HepG2 (cell line): Measurements from ENCODE around the gene LEPROT. TPM values are rescaled to one million over a fixed set of nuclear protein-coding genes. Genes with fewer than 3 reads are reported as not detected.

Experiments used
- ATAC-seq: fragments of 200-7000 bp; cut with Tn5 transposase; 3 replicates; pipeline ENCODE4 v1.9.1; 2020; ENCODE audit warnings: mild to moderate bottlenecking, moderate library complexity
- BruUV-seq: library from RNA; stranded (reverse); fragments of 400-500 nt; replicated peaks from 2 replicates; lab custom pipeline; 2021; lab: Mats Ljungman, UMichigan
- CTCF ChIA-PET: fragments of 300-600 bp; formaldehyde crosslinking; extraction: SDS; loops from one replicate; lab custom pipeline; 2021; ENCODE audit warnings: low total read pairs, inconsistent platforms, low intra/inter-chr PET ratio; lab: Yijun Ruan, JAX
- POLR2A ChIA-PET: fragments of 350-600 bp; sonication (Branson Sonifier 250); formaldehyde crosslinking; loops from one replicate; lab custom pipeline; 2020; ENCODE audit warnings: antibody characterized with exemption, inconsistent platforms; lab: Yijun Ruan, JAX
- DNase-seq: peaks from one replicate; pipeline ENCODE4 v3.0.0-alpha.2; 2015; ENCODE audit warnings: low spot score
- FAIRE-seq: peaks from 3 replicates; lab custom pipeline; 2011; peaks lifted over from hg19 to GRCh38; lab: Jason Lieb, UNC
- H2AFZ ChIP-seq: one replicate; pipeline ENCODE4 v1.6.1; 2011; ENCODE audit warnings: low read length, inconsistent platforms
- H3K27ac ChIP-seq: fragments of 300-600 bp; 3 replicates; pipeline ENCODE4 v1.8.0; 2011; ENCODE audit warnings: mixed run types, mild to moderate bottlenecking, mixed read lengths, low read length, inconsistent platforms; ENCODE audit not compliant: insufficient read depth; ENCODE audit errors: extremely low read length
- H3K27me3 ChIP-seq, 2 experiments: fragments of 200-600 bp in 1 of 2; 2 replicates in 1 of 2; 3 replicates in 1 of 2; pipeline versions ENCODE4 v1.6.0 to v1.8.0; 2011; ENCODE audit warnings: low read length in 2 of 2, mild to moderate bottlenecking in 2 of 2, moderate library complexity in 2 of 2, inconsistent platforms in 1 of 2; ENCODE audit not compliant: insufficient read depth in 2 of 2, control insufficient read depth in 1 of 2
- H3K36me3 ChIP-seq, 2 experiments: fragments of 200-600 bp in 1 of 2; replicated peaks in 1 of 2; 2 replicates in 1 of 2; 3 replicates in 1 of 2; pipeline versions ENCODE4 v1.5.1 to v1.8.0; 2011; ENCODE audit warnings: low read length in 2 of 2, inconsistent platforms in 1 of 2; ENCODE audit not compliant: insufficient read depth in 2 of 2, control insufficient read depth in 1 of 2
- H3K4me1 ChIP-seq: 2 replicates; pipeline ENCODE4 v1.5.1; 2012; ENCODE audit warnings: low read length, inconsistent platforms; ENCODE audit not compliant: insufficient read depth
- H3K4me2 ChIP-seq: 2 replicates; pipeline ENCODE4 v1.6.0; 2011; ENCODE audit warnings: low read depth, low read length, inconsistent platforms
- H3K4me3 ChIP-seq, 3 experiments: fragments of 200-600 bp in 1 of 3; sonication (generic), shearing (Covaris generic) in 1 of 3; replicated peaks in 1 of 3; 2 replicates each; pipeline ENCODE4 v1.5.1; 2011 to 2016; ENCODE audit warnings: low read length in 3 of 3, inconsistent platforms in 2 of 3, low read depth in 2 of 3, mild to moderate bottlenecking in 2 of 3, control low read depth in 1 of 3, mixed read lengths in 1 of 3; ENCODE audit not compliant: insufficient read depth in 1 of 3
- H3K79me2 ChIP-seq: one replicate; pipeline ENCODE4 v1.6.1; 2011; ENCODE audit warnings: low read length, inconsistent platforms; ENCODE audit not compliant: insufficient read depth
- H3K9ac ChIP-seq: 2 replicates; pipeline ENCODE4 v1.6.0; 2011; ENCODE audit warnings: mild to moderate bottlenecking, low read depth, low read length, inconsistent platforms; ENCODE audit not compliant: insufficient read depth
- H3K9me3 ChIP-seq: 2 replicates; pipeline ENCODE4 v1.5.1; 2012; ENCODE audit warnings: mild to moderate bottlenecking, low read length
- H4K20me1 ChIP-seq: 2 replicates; pipeline ENCODE4 v1.6.0; 2011; ENCODE audit warnings: inconsistent platforms, mild to moderate bottlenecking, low read length, moderate library complexity; ENCODE audit not compliant: insufficient read depth
- ARID2 ChIP-seq: sonication (generic); formaldehyde crosslinking; IDR thresholded peaks from 2 replicates; pipeline ENCODE4 v1.8.1; 2022; ENCODE audit warnings: mild to moderate bottlenecking, missing genetic modification reagents, borderline replicate concordance
- E2F5 ChIP-seq: sonication (generic); formaldehyde crosslinking; conservative IDR thresholded peaks from 2 replicates; pipeline ENCODE4 v1.4.0; 2020; ENCODE audit warnings: missing genetic modification reagents
- ETV5 ChIP-seq: IDR thresholded peaks from 2 replicates; pipeline ENCODE4 v1.6.1; 2018; ENCODE audit warnings: missing biosample characterization, missing genetic modification reagents, inconsistent platforms, borderline replicate concordance
- FLYWCH1 ChIP-seq: sonication (generic); formaldehyde crosslinking; IDR thresholded peaks from 2 replicates; pipeline ENCODE4 v1.8.1; 2023; ENCODE audit warnings: mild to moderate bottlenecking, missing genetic modification reagents
- GATAD1 ChIP-seq: IDR thresholded peaks from 2 replicates; pipeline ENCODE4 v1.6.1; 2016; ENCODE audit warnings: missing genetic modification reagents, missing compliant biosample characterization
- GLMP ChIP-seq: sonication (generic); formaldehyde crosslinking; IDR thresholded peaks from 2 replicates; pipeline ENCODE4 v1.9.0; 2021; ENCODE audit warnings: missing genetic modification reagents, mild to moderate bottlenecking, borderline replicate concordance
- IKZF1 ChIP-seq: fragments of 450-650 bp; IDR thresholded peaks from 2 replicates; pipeline ENCODE4 v1.7.1; 2016
- MIER2 ChIP-seq: IDR thresholded peaks from 2 replicates; pipeline ENCODE4 v1.6.1; 2016; ENCODE audit warnings: missing biosample characterization, missing genetic modification reagents
- MXI1 ChIP-seq: IDR thresholded peaks from 3 replicates; pipeline ENCODE4 v1.6.1; 2012; ENCODE audit warnings: low read depth, low read length, inconsistent platforms, borderline replicate concordance
- ONECUT2 ChIP-seq: sonication (generic); formaldehyde crosslinking; IDR thresholded peaks from 2 replicates; pipeline ENCODE4 v1.4.0; 2020; ENCODE audit warnings: missing genetic modification reagents
- SKI ChIP-seq: fragments of 450-650 bp; IDR thresholded peaks from one replicate; pipeline ENCODE4 v1.6.1; 2018; ENCODE audit warnings: mild to moderate bottlenecking; ENCODE audit not compliant: partially characterized antibody
- SOX5 ChIP-seq: IDR thresholded peaks from 2 replicates; pipeline ENCODE4 v1.6.1; 2016; ENCODE audit warnings: borderline replicate concordance
- THYN1 ChIP-seq: sonication (generic); formaldehyde crosslinking; IDR thresholded peaks from 2 replicates; pipeline ENCODE4 v1.8.1; 2023; ENCODE audit warnings: low read depth, mild to moderate bottlenecking, moderate library complexity, missing genetic modification reagents, borderline replicate concordance
- TOPORS ChIP-seq: sonication (generic); formaldehyde crosslinking; IDR thresholded peaks from 2 replicates; pipeline ENCODE4 v1.8.0; 2023; ENCODE audit warnings: mild to moderate bottlenecking, missing genetic modification reagents
- USF2 ChIP-seq, 2 experiments: sonication (generic) in 1 of 2; formaldehyde crosslinking in 1 of 2; IDR thresholded peaks; 2 replicates each; pipeline versions ENCODE4 v1.5.1 to v1.6.1; 2011 to 2020; ENCODE audit warnings: borderline replicate concordance in 1 of 2, low read depth in 1 of 2, low read length in 1 of 2, mild to moderate bottlenecking in 1 of 2, missing genetic modification reagents in 1 of 2, moderate library complexity in 1 of 2
- YEATS2 ChIP-seq: sonication (generic); formaldehyde crosslinking; IDR thresholded peaks from 2 replicates; pipeline ENCODE4 v1.4.0; 2020; ENCODE audit warnings: missing genetic modification reagents, borderline replicate concordance
- ZBTB44 ChIP-seq: sonication (generic); formaldehyde crosslinking; IDR thresholded peaks from 2 replicates; pipeline ENCODE4 v1.4.0; 2020; ENCODE audit warnings: missing genetic modification reagents
- ZNF263 ChIP-seq: sonication (generic); formaldehyde crosslinking; IDR thresholded peaks from 2 replicates; pipeline ENCODE4 v1.4.0; 2020; ENCODE audit warnings: missing genetic modification reagents
- ZNF564 ChIP-seq: sonication (generic); formaldehyde crosslinking; IDR thresholded peaks from 2 replicates; pipeline ENCODE4 v1.8.1; 2023; ENCODE audit warnings: mild to moderate bottlenecking, missing genetic modification reagents
- ZNF850 ChIP-seq: sonication (generic); formaldehyde crosslinking; conservative IDR thresholded peaks from 2 replicates; pipeline ENCODE4 v1.9.0; 2021; ENCODE audit warnings: mild to moderate bottlenecking, missing genetic modification reagents
- WGBS: methylation state at CpG from one replicate; pipeline ENCODE4 v1.1.6; 2017; ENCODE audit warnings: low lambda C conversion rate; 5-methylcytosine and 5-hydroxymethylcytosine counted together
- in situ Hi-C: cut with HindIII; loops from 2 replicates; pipeline ENCODE4 v1.10.0; 2017; ENCODE audit warnings: low pct_unique_long_range_greater_than_20kb; ENCODE audit not compliant: extremely low pct_ligation_motif_present
- intact Hi-C: fragments of 100-400 bp; cut with micrococcal nuclease; formaldehyde crosslinking; loops from one replicate; pipeline ENCODE4 v1.10.0; 2022; ENCODE audit not compliant: unreplicated experiment
- polyA plus RNA-seq, 8 experiments: library from polyadenylated mRNA; depleted of rRNA in 3 of 8; stranded (reverse) in 7 of 8; unstranded in 1 of 8; fragments of >200 nt; fragmentation: Illumina TruSeq in 4 of 8; extraction: Trizol in 4 of 8; gene quantifications; 2 replicates each; pipeline versions ENCODE4 v1.2.1 to v1.2.3, GENCODE V29; 2011 to 2016; ENCODE audit warnings: low read depth in 4 of 8, missing spikeins in 1 of 8, mixed read lengths in 1 of 8; ENCODE audit not compliant: insufficient read depth in 1 of 8
- total RNA-seq, 5 experiments: library from RNA; depleted of rRNA; stranded (reverse); fragments of >200 nt; fragmentation: Illumina TruSeq; extraction: Trizol; gene quantifications; 2 replicates each; pipeline ENCODE4 v1.2.3, GENCODE V29; 2016; ENCODE audit warnings: low read depth in 1 of 5

The LEPROT gene
- total and polyA plus RNA-seq, 2 of the 13 experiments (the other 11 are each of a cell fraction or from before 2014, with no cell fraction given): 36.8 to 51.4 TPM

GRCh38 chr1:65467536-65467935 lies 47.1 kb downstream of the LEPROT start:
- peaks cover 61% of the 10 kb centered on the region for H3K4me1 ChIP-seq
- DNase-seq (peak; percentile 95), ATAC-seq (peak; percentile 94), FAIRE-seq (peak; percentile 74)
- intact Hi-C loops (loop anchor here (5.0 kb wide), 1 partner anchor 45 kb away; the partner anchor contains the start of genes LEPR and LEPROT), in situ Hi-C loops (no loop called here)
- H3K9ac ChIP-seq: peak overlapping the region; percentile 62
- H3K4me3 ChIP-seq: peak overlapping the region in 1 of 3 experiments; percentile 54; a peak in 2 of 6 replicates
- peak overlapping the region; percentile 82 for H3K4me2 ChIP-seq
- H2AFZ ChIP-seq: no peak overlapping the region
- no peaks in the 10 kb centered on the region for H3K79me2 ChIP-seq
- no peaks in the 10 kb centered on the region for H3K27me3 ChIP-seq
- no TSS peak for BruUV-seq
- no peaks in the 10 kb centered on the region for H4K20me1 ChIP-seq
- H3K36me3 ChIP-seq: no peaks in the 10 kb centered on the region
- H3K27ac ChIP-seq: peak overlapping the region; percentile 50
- POLR2A ChIA-PET: interaction anchor here (0.7 to 4.0 kb wide), 11 partner anchors 9 to 87 kb away, joined by 3 to 26 read pairs (median 3); partner anchors contain the start of genes LEPR and LEPROT
- CTCF ChIA-PET: no interaction called here
- H3K9me3 ChIP-seq: no peaks in the 10 kb centered on the region
- 5% methylated on average over 4 of the region's 6 CpGs for WGBS
- TF ChIP-seq IKZF1 (no peak), GATAD1 (CRISPR knock-in tag) (no peak), SKI (peak; percentile 74), YEATS2 (CRISPR knock-in tag) (no peak), ETV5 (CRISPR knock-in tag) (no peak; the same call in 1 of the 2 replicates), MIER2 (CRISPR knock-in tag) (no peak), ONECUT2 (CRISPR knock-in tag) (no peak), ZBTB44 (no peak), ZNF564 (CRISPR knock-in tag) (0 out of 2 replicates have a peak, but pooled peaks have one; percentile 49), SOX5 (CRISPR knock-in tag) (peak; percentile 88), ZNF850 (CRISPR knock-in tag) (no peak), MXI1 (peak; percentile 18; the same call in 1 of the 3 replicates), TOPORS (peak; percentile 51; the same call in 1 of the 2 replicates), E2F5 (CRISPR knock-in tag) (no peak), ZNF263 (no peak), THYN1 (no peak), GLMP (CRISPR knock-in tag) (no peak), ARID2 (no peak), FLYWCH1 (CRISPR knock-in tag) (no peak), USF2 (IDR thresholded peaks at IDR 0.05; ENCODE audit: low read depth, low read length) (no peak), USF2 (CRISPR knock-in tag; IDR thresholded peaks at IDR 0.05; ENCODE audit: borderline replicate concordance) (no peak)
